Neuron (in vitro differentiated cells): ENCODE measurements around the gene OSBPL2.

Experiments used
- H2AFZ ChIP-seq: one replicate; pipeline ENCODE4 v1.6.1; 2013; ENCODE audit warnings: low read depth, mild to moderate bottlenecking, inconsistent platforms, low read length, moderate library complexity
- H3K27me3 ChIP-seq: one replicate; pipeline ENCODE4 v1.6.1; 2013; ENCODE audit warnings: low read length; ENCODE audit not compliant: insufficient read depth
- H3K36me3 ChIP-seq: one replicate; pipeline ENCODE4 v1.6.1; 2013; ENCODE audit warnings: low read length; ENCODE audit not compliant: insufficient read depth
- H3K4me1 ChIP-seq: one replicate; pipeline ENCODE4 v1.6.1; 2013; ENCODE audit warnings: low read length; ENCODE audit not compliant: insufficient read depth
- H3K4me3 ChIP-seq: 2 replicates; pipeline ENCODE4 v1.5.1; 2013; ENCODE audit warnings: mild to moderate bottlenecking, low read length, moderate library complexity
- H3K9me3 ChIP-seq: one replicate; pipeline ENCODE4 v1.6.1; 2013; ENCODE audit warnings: low read length

Gene OSBPL2

GRCh38 chr20:62311832-62312661 is 73.7 kb downstream of the OSBPL2 start:
- H3K36me3 ChIP-seq, result peaks cover 82% of the 10 kb centered on the region
- no peak overlapping the region for H3K4me3 ChIP-seq
- H3K4me1 ChIP-seq, result no peaks in the 10 kb centered on the region
- H3K27me3 ChIP-seq, result no peaks in the 10 kb centered on the region
- no peak overlapping the region for H2AFZ ChIP-seq
- no peaks in the 10 kb centered on the region for H3K9me3 ChIP-seq

DNA sequence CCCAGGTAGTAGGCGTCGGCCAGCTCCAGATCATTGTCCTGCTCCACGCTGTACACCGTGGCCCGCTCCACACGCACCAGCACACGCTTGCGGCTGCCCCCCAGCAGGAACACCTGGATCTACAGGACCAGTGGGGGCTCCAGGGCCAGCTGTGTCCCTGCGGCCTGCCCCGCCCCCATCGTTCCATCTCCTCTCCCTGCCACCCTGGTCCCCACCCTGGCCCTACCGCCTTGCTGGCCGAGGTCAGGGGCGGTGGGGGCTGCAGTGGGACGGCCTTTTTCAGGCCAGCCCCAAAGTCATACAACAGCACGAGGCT is 74.3 kb downstream of the OSBPL2 start:
- no peaks in the 10 kb centered on the region for H3K27me3 ChIP-seq
- no peak overlapping the region for H2AFZ ChIP-seq
- H3K4me3 ChIP-seq, result no peak overlapping the region
- no peaks in the 10 kb centered on the region for H3K9me3 ChIP-seq
- H3K4me1 ChIP-seq, result no peaks in the 10 kb centered on the region
- peaks cover 82% of the 10 kb centered on the region for H3K36me3 ChIP-seq

GRCh38 chr20:62313021-62313420 is 74.7 kb downstream of the OSBPL2 start:
- Histone ChIP-seq H3K4me3 (no peak overlapping the region), H3K4me1 (no peaks in the 10 kb centered on the region), H3K9me3 (no peaks in the 10 kb centered on the region), H2AFZ (no peak overlapping the region), H3K27me3 (no peaks in the 10 kb centered on the region), H3K36me3 (peaks cover 78% of the 10 kb centered on the region)

GRCh38 chr20:62313460-62314338 is 75.4 kb downstream of the OSBPL2 start:
- no peak overlapping the region for H2AFZ ChIP-seq
- peaks cover 71% of the 10 kb centered on the region for H3K36me3 ChIP-seq
- H3K4me1 ChIP-seq, result no peaks in the 10 kb centered on the region
- no peaks in the 10 kb centered on the region for H3K9me3 ChIP-seq
- H3K27me3 ChIP-seq, result no peaks in the 10 kb centered on the region
- no peak overlapping the region for H3K4me3 ChIP-seq

DNA sequence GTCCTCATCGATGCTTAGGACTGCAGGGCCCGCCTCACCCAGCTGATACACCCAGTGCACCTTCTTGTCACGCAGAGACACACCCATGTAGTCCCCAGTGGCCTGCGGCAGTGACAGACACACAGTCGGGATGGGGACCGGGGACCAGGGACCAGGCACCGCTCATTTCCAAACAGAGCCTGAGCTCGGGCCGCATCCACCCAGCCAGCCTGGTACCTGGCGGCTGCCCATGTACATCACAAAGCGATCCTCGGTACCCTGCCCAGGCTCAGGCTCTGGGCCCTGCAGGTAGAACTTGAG is 76.0 kb downstream of the OSBPL2 start:
- no peak overlapping the region for H3K4me3 ChIP-seq
- H3K27me3 ChIP-seq, result no peaks in the 10 kb centered on the region
- H2AFZ ChIP-seq, result no peak overlapping the region
- H3K9me3 ChIP-seq, result no peaks in the 10 kb centered on the region
- H3K36me3 ChIP-seq, result peaks cover 69% of the 10 kb centered on the region
- H3K4me1 ChIP-seq, result no peaks in the 10 kb centered on the region

- no peaks in the 10 kb centered on the region for H3K4me1 ChIP-seq
- H3K36me3 ChIP-seq, result peaks cover 71% of the 10 kb centered on the region
- no peak overlapping the region for H2AFZ ChIP-seq
- H3K27me3 ChIP-seq, result no peaks in the 10 kb centered on the region
- no peaks in the 10 kb centered on the region for H3K9me3 ChIP-seq
- no peak overlapping the region for H3K4me3 ChIP-seq
These were observed 76.5 kb downstream of the OSBPL2 start for GRCh38 chr20:62314711-62315302.

GRCh38 chr20:62315773-62316172 is 77.5 kb downstream of the OSBPL2 start:
- H3K36me3 ChIP-seq, result peaks cover 73% of the 10 kb centered on the region
- H2AFZ ChIP-seq, result no peak overlapping the region
- H3K9me3 ChIP-seq, result no peaks in the 10 kb centered on the region
- no peaks in the 10 kb centered on the region for H3K4me1 ChIP-seq
- H3K4me3 ChIP-seq, result no peak overlapping the region
- H3K27me3 ChIP-seq, result no peaks in the 10 kb centered on the region

- H3K4me3 ChIP-seq, result no peak overlapping the region
- H3K27me3 ChIP-seq, result no peaks in the 10 kb centered on the region
- no peaks in the 10 kb centered on the region for H3K4me1 ChIP-seq
- H2AFZ ChIP-seq, result no peak overlapping the region
- no peaks in the 10 kb centered on the region for H3K9me3 ChIP-seq
- peaks cover 67% of the 10 kb centered on the region for H3K36me3 ChIP-seq
These were observed 78.2 kb downstream of the OSBPL2 start for GRCh38 chr20:62316331-62317166.

- Histone ChIP-seq H3K27me3 (no peaks in the 10 kb centered on the region), H3K4me3 (no peak overlapping the region), H3K36me3 (peaks cover 67% of the 10 kb centered on the region)
These were observed 78.9 kb downstream of the OSBPL2 start for GRCh38 chr20:62317167-62317655.

GRCh38 chr20:62318400-62319345 is 80.4 kb downstream of the OSBPL2 start:
- Histone ChIP-seq H3K9me3 (no peaks in the 10 kb centered on the region), H2AFZ (no peak overlapping the region), H3K36me3 (peaks cover 68% of the 10 kb centered on the region), H3K27me3 (no peaks in the 10 kb centered on the region), H3K4me1 (no peaks in the 10 kb centered on the region), H3K4me3 (no peak overlapping the region)

More at GRCh38 chr20:62317167-62317655, 78.9 kb downstream of the OSBPL2 start:
- no peak overlapping the region for H2AFZ ChIP-seq
- no peaks in the 10 kb centered on the region for H3K4me1 ChIP-seq
- no peaks in the 10 kb centered on the region for H3K9me3 ChIP-seq

DNA sequence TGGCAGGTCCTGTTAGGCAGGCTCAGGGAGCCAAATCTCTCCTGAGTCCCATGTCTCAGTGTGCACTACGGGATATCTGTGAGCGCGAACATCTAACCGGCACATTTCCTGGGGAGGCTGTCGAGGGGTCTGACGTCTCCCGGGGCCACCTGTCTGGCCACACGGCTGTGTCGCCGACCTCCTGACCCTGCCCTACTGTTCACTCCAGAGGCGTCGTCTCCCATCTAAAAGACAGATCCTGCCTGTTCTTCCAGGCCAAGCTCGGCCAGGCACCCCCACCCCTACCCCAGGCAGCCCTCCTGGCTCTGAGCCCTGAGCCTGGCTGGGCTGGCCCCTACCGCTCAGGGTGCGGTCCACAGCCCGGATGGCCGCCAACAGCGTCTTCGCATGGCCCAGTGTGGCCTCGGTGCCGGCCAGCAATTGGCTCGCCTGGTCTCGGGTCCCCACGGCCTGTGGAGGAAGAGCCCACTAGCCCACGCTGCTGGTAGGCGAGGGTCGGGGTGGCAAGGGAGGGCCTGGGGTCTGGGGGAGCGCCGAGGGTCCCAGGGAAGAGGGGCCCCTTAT is 81.1 kb downstream of the OSBPL2 start:
- Histone ChIP-seq H3K4me3 (no peak overlapping the region), H3K36me3 (peaks cover 68% of the 10 kb centered on the region)

More for the DNA sequence above, 81.1 kb downstream of the OSBPL2 start:
- no peaks in the 10 kb centered on the region for H3K27me3 ChIP-seq
- H3K4me1 ChIP-seq, result no peaks in the 10 kb centered on the region
- no peak overlapping the region for H2AFZ ChIP-seq
- H3K9me3 ChIP-seq, result no peaks in the 10 kb centered on the region
